DMS 273 treated with DMSO at 0.1 percent for 48 hours (cell line): Measurements from ENCODE around the gene TGFBR3.
A peak's percentile ranks its signal among the peaks of the same experiment; 100 is the strongest.

Experiments used
- DNase-seq: peaks from one replicate; lab custom pipeline; 2025; lab: John Stamatoyannopoulos, UW

The TGFBR3 gene

GRCh38 chr1:91732291-91733107 is 153.5 kb downstream of the TGFBR3 start:
- DNase-seq: peak; percentile 22

GRCh38 chr1:91731815-91732214 is 154.1 kb downstream of the TGFBR3 start:
- DNase-seq: no peak

GRCh38 chr1:91730801-91731732 is 154.9 kb downstream of the TGFBR3 start:
- no peak for DNase-seq

- no peak for DNase-seq
Observed at GRCh38 chr1:91729621-91730358, 156.2 kb downstream of the TGFBR3 start.

- DNase-seq: no peak
Observed at GRCh38 chr1:91727763-91728162, 158.2 kb downstream of the TGFBR3 start.

DNA sequence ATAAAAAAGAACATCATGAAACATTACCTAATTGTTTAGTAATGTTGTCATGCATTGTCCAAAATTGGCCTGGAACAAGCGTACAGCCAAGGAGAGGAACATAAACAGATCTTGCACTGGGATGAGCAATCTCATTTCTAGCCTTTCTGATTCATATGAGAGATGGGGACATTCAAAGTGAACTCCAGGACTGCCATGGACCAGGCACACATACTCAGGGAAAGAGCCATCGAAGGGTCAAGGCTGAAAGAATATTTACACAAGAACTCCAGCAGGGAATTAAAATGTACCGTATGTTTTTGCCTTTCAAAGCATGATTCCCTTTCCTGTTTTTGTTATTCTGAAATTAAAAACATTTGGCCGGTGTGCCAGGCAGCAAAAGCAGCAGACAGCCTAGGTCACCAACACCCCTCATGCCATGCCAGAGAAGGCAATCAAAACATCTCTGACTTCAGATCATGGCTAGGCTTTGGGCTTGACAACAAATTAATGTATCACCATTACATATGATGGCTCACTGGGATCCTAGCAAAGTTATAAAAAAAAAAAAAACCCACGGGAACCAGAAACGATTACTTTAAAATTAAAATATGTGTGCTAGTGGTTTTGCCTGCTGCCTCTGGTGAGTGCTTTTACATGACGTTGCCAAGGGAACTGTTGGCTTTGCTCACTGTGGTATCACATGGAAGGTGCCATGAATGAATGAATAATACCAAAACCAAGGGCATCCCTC is 159.8 kb downstream of the TGFBR3 start:
- no peak for DNase-seq

GRCh38 chr1:91725618-91725988 is 160.3 kb downstream of the TGFBR3 start:
- no peak for DNase-seq

DNA sequence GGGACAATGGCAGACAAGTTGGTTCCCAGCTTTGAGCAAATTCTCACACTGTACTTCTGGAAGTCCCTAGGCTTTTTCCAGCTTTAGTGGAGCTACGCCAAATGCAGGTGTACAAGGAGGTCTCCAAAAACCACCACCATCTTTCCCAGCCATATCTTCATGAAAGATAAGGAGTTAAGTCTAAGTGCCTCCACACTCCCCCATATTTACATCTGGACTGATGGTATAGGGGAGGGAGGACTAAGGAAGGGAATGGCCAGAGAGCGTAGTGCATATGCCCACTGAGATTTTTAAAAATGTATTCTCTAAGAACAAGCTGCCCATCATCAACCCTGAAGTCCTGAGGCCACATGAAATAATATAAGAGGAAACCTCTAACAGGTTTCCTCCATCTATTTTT is 161.3 kb downstream of the TGFBR3 start:
- no peak for DNase-seq

DNA sequence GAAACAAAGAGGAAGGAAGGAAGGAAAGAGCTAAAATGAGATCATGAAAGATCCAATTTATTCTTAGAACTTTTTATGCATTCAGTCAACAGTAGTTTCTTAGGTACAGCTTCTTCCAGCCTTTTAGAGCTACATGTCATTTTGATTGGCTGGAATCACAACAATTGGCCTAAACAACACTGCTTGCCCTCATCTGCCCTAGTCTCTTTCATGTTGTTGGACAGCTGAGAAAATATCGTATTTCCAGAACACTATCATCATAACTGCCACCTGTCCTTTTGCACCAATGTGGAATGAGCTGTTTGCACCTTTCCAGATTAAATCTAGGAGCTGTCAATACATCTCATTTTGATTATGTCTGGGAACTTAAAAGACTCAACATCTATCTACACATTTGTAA is 161.7 kb downstream of the TGFBR3 start:
- no peak for DNase-seq

DNA sequence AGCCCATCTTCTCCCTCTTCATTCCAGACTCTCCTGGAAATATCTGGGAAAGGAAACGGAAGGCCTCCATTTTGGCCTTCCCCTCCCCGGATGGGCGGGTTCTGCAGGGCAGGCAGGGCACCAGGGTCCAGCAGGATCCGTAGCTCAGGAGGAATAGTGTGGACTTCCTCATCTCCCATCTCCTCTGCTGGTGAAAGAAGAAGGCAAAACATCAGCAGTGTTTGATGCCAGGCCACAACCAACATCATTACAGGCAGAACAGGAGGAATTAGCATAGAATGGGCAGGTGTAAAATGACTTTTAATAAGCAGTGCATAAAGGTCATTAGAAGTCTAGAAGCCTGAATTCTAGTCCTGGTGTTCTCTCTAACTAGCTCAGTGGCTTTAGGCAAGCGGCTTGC is 165.9 kb downstream of the TGFBR3 start:
- DNase-seq: no peak

- DNase-seq: no peak
Observed at GRCh38 chr1:91718877-91719276, 167.1 kb downstream of the TGFBR3 start.

DNA sequence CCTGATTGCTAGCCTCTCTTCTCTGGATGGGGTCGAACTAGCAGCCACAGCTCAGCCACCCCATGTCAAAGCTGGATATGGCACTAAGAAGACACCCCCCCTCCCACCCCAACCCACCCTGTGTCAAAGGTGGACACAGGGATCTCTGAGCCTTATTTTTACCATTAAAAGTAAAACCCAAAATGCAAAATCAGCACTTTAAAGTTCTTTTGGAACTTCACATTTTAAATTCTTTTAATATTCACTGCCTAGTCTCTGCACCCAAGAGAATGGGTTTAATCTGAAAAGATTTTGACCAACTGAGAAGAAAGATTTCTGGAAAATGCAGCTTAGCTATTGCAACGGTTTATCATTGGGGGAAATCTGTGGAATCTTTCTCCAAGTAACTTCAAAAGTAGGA is 167.6 kb downstream of the TGFBR3 start:
- no peak for DNase-seq

GRCh38 chr1:91717839-91718238 is 168.1 kb downstream of the TGFBR3 start:
- no peak for DNase-seq

DNA sequence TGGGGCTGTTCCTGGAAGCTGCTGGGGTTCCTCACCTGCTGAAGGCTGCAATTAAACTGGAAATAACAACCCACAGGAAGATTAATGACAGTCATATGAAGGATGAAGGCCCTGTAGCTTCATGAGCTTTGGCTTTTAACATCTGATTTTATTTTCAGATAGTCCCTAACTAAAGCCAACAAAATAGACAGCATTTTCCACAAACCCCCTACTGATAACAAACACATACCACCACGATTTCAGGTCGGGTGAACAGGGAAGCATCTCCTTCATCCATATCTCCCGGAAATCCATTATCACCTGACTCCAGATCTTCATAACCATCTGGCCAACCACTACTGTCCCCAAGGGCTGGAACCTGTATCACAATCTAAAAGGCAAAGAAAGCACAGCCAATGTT is 169.6 kb downstream of the TGFBR3 start:
- DNase-seq: no peak

DNA sequence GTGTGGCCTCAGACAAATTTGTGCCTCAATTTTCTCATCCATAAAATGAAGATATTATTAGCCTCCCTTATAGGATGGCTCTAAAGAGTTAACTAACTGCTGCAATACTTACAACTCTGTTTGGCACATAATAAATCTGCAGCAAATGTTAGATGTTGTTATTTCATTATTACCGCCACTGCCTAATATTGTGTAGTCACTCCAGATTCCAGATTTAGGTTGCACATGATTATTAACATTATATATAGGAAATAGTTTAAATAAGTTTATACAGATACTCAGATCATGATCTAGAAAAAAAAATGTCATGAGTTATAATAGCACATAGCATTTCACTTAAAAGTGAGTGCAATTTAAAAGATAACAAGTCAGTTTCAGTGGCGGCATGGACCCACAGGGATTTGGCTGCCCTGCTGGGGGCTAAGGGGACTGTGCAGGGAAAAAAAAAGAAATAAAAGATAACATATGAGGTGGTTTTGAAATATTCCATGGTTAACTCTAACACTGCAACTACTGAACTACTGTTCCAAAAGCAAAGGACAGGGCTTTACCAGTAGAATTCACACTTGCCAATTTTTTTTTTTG is 170.4 kb downstream of the TGFBR3 start:
- no peak for DNase-seq

GRCh38 chr1:91714867-91715381 is 171.0 kb downstream of the TGFBR3 start:
- no peak for DNase-seq

- DNase-seq: no peak
Observed at GRCh38 chr1:91712981-91713841, 172.7 kb downstream of the TGFBR3 start.

DNA sequence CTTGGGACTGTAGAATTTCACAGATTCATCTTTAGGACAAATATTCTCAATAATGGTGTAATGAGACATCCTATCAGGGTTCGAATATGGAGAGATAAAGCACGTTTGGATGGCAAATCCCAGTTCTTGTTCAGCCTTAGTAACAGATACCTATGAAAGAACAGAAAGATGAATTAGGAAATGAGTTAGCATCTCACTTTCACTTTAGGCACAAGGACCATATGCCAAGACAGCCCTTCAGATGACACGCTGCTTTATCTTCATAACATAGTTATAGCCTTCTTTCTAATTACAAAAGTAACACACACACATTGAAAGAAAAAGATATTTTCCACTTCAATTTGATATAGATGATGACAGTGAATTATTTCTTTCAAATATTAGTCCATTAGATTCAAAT is 173.6 kb downstream of the TGFBR3 start:
- no peak for DNase-seq

DNA sequence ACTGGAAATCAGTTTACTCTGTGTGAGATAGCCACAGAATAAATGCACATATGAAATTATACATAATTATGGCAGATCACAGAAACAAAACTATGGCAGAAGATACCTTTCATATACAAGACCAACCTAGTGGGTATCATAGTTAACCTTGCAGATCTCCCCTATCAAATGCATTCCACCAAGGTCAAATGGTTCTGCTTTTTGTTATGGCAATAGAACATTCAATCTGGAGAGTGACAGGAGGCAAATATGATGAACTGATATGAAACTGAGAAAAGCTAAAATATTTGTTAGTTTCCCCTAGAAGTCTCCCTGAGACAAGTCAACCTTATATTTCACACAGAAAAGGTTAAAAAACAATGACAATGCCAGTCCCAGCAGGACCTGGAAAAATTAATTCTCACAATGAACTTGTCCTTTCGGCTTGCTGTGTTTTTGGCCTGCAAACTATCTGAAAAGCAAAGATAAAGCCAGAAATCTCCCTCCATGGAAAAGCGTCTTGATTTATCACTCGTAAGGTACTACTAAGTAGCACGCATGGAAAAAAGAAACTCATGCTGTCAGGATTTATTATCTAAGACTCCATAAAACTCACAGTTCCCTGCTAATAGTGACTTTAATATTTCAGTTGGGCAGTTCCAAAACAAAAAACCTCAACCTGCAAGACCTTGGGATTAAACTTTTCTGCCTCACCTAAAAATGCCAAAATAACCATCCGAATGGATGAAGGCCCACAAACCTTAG is 174.3 kb downstream of the TGFBR3 start:
- DNase-seq: no peak
